ENCODE measurements around the gene OR6Q1. TPM values are rescaled to one million over a fixed set of nuclear protein-coding genes. Genes with fewer than 3 reads are reported as not detected.

Gene OR6Q1
- total RNA-seq, 2 experiments from 2014 or later: not detected

- H3K4me1 Mint-ChIP-seq (ENCODE audit: low read depth): no peaks in the 10 kb centered on the region
- intact Hi-C loops (cut with micrococcal nuclease): no loop called here
- H3K36me3 Mint-ChIP-seq: no peaks in the 10 kb centered on the region
- H3K27ac Mint-ChIP-seq: no peak overlapping the region
- H3K27me3 Mint-ChIP-seq: peaks cover 2% of the 10 kb centered on the region
- POLR2A ChIA-PET: no interaction called here
- H3K9me3 Mint-ChIP-seq: no peaks in the 10 kb centered on the region
- CTCF ChIA-PET: no interaction called here
- H3K4me3 Mint-ChIP-seq: no peak overlapping the region
- no peak for DNase-seq
Observed at GRCh38 chr11:58060939-58061672, 30.4 kb downstream of the OR6Q1 start.

DNA sequence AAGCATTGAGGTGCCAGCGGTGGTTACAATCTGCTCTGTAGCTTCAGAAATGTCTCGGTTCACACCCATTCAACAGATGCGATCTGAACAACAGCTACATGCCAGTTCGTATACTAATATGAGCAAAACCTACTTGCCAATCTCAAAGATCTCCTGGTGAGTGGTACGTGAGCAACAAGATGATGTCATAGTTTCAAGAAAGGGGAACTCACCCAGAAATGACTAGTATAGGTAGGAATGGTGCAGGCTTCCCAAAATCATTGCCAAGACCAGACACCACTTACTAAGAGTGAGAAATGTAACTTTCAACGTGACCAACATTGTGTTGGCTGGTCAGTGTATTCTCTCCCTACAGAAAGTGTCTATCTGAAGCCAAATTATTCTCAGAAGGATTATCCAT lies 31.1 kb downstream of the OR6Q1 start:
- CTCF ChIA-PET: no interaction called here
- no peak overlapping the region for H3K4me3 Mint-ChIP-seq
- POLR2A ChIA-PET: no interaction called here
- no peak overlapping the region for H3K27ac Mint-ChIP-seq
- DNase-seq: no peak
- H3K4me1 Mint-ChIP-seq (ENCODE audit: low read depth): no peaks in the 10 kb centered on the region
- intact Hi-C loops (cut with micrococcal nuclease): no loop called here
- H3K27me3 Mint-ChIP-seq: peaks cover 2% of the 10 kb centered on the region
- H3K36me3 Mint-ChIP-seq: no peaks in the 10 kb centered on the region
- H3K9me3 Mint-ChIP-seq: no peaks in the 10 kb centered on the region

DNA sequence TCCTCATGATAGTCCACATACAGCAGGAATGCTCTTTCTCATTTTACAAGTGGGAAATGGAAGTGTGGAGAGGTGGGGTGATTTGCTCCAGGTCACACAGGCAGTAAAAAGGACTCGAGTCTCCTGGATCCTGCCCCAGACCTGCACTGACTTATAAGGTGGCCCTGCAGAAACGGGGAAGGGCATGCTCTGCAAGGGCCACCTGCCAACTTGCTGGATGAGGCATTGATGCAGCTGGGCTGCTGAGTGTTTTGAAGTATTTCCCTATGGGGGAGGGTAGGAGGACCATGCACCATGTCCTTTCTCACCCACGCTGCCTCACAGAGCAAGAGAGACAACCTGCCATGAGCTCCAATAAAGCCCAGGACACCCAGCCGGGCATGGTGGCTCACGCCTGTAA lies 36.9 kb downstream of the OR6Q1 start:
- Mint-ChIP-seq H3K4me1 (ENCODE audit: low read depth) (no peaks in the 10 kb centered on the region), H3K27ac (no peak overlapping the region), H3K36me3 (no peaks in the 10 kb centered on the region), H3K9me3 (no peaks in the 10 kb centered on the region), H3K27me3 (no peaks in the 10 kb centered on the region), H3K4me3 (no peak overlapping the region)
- CTCF ChIA-PET: no interaction called here
- POLR2A ChIA-PET: no interaction called here
- intact Hi-C loops (cut with micrococcal nuclease): no loop called here
- DNase-seq: no peak

DNA sequence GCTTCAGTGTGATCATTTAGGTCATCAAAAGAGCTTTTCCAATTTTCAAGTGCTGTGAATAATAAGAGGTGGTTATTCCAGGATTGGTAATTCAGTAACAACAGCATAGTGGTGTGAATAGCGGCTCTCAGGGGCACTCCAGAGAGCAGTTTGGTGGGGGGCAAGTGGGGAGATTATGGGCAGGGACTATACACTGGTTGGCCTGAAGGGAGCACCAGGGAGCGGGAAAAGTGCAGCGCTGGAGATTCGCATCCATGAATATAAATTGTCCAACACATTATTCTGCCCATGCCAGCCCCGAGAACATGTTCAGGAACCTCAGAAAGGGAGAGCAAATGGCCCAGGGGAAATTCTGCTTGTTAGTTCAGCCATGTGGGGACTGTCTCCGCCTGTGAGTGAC lies 37.9 kb downstream of the OR6Q1 start:
- no peak overlapping the region for H3K27ac Mint-ChIP-seq
- POLR2A ChIA-PET: no interaction called here
- CTCF ChIA-PET: no interaction called here
- intact Hi-C loops (cut with micrococcal nuclease): no loop called here
- H3K4me1 Mint-ChIP-seq (ENCODE audit: low read depth): no peaks in the 10 kb centered on the region
- no peak overlapping the region for H3K4me3 Mint-ChIP-seq
- no peaks in the 10 kb centered on the region for H3K27me3 Mint-ChIP-seq
- no peak for DNase-seq
- no peaks in the 10 kb centered on the region for H3K36me3 Mint-ChIP-seq
- H3K9me3 Mint-ChIP-seq: peaks cover under 1% of the 10 kb centered on the region

GRCh38 chr11:58070585-58070984 lies 39.8 kb downstream of the OR6Q1 start:
- no peak for DNase-seq
- intact Hi-C loops (cut with micrococcal nuclease): no loop called here
- Mint-ChIP-seq H3K36me3 (no peaks in the 10 kb centered on the region), H3K27me3 (no peaks in the 10 kb centered on the region), H3K27ac (no peak overlapping the region), H3K4me1 (ENCODE audit: low read depth) (no peaks in the 10 kb centered on the region), H3K4me3 (no peak overlapping the region), H3K9me3 (peaks cover 14% of the 10 kb centered on the region)
- POLR2A ChIA-PET: no interaction called here
- CTCF ChIA-PET: no interaction called here

GRCh38 chr11:58075781-58076180 lies 45.0 kb downstream of the OR6Q1 start:
- Mint-ChIP-seq H3K27ac (no peak overlapping the region), H3K36me3 (no peaks in the 10 kb centered on the region), H3K27me3 (no peaks in the 10 kb centered on the region), H3K9me3 (peaks cover 14% of the 10 kb centered on the region), H3K4me3 (no peak overlapping the region), H3K4me1 (ENCODE audit: low read depth) (no peaks in the 10 kb centered on the region)
- DNase-seq: no peak
- POLR2A ChIA-PET: no interaction called here
- CTCF ChIA-PET: no interaction called here
- intact Hi-C loops (cut with micrococcal nuclease): no loop called here

Other genes with a start within 250 kb of the OR6Q1 start
- not detected for gene OR9Q1, start 7.1 kb upstream of the OR6Q1 start, total RNA-seq
- gene OR9I1, start 94.6 kb downstream of the OR6Q1 start, total RNA-seq: not detected
- not detected for gene OR9Q2, start 158.1 kb downstream of the OR6Q1 start, total RNA-seq
- not detected for gene OR1S2, start 173.2 kb downstream of the OR6Q1 start, total RNA-seq
- not detected for gene OR1S1, start 181.8 kb downstream of the OR6Q1 start, total RNA-seq
- not detected for gene OR10Q1, start 198.0 kb downstream of the OR6Q1 start, total RNA-seq
- gene OR10W1, start 237.3 kb downstream of the OR6Q1 start, total RNA-seq: not detected